ENCODE measurements around the gene DIP2C.

GRCh38 chr10:727162-727790, 37.8 kb upstream of the DIP2C start:
- no peak for TF ChIP-seq CTCF (IDR thresholded peaks at IDR 0.05)
- no peak for TF ChIP-seq POLR2A (IDR thresholded peaks at IDR 0.05)
